ENCODE results near the gene PMF1. TPM values are rescaled to one million over a fixed set of nuclear protein-coding genes. Genes with fewer than 3 reads are reported as not detected.
"Not testable (repeated sequence)": the region's sequence is repeated elsewhere in the genome, so short reads cannot be mapped to it uniquely, and the experiment has no call there.

The PMF1 gene
- total RNA-seq, 1 experiment from 2014 or later, result 40.1 TPM

DNA sequence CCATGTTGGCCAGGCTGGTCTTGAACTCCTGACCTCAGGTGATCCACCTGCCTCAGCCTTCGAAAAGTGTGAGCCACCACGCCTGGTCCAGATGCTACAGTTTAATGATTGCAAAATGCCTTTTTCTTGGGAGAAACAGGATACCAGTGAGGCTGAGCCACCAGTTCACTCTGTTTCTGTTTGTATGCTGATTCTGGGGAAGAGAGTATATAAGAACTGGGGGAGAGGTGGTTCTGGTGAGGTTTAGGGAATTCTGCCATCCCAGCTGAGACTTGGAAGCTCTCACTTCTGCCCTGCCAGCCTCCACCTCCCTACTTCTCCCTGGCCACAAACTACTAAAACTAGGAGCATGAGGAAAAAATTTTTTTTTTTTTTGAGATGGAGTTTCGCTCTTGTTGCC, 8.1 kb upstream of the PMF1 start:
- H3K9me2 ChIP-seq (replicated peaks; ENCODE audit: insufficient read depth, low read length), result no peaks in the 10 kb centered on the region
- H3K4me1 ChIP-seq (ENCODE audit: low read length), result peaks cover 3% of the 10 kb centered on the region; the same call in 1 of the 2 replicates
- no peak overlapping the region for H3K4me2 ChIP-seq (ENCODE audit: low read depth, low read length, poor library complexity, severe bottlenecking)
- no peaks in the 10 kb centered on the region for H4K20me1 ChIP-seq (ENCODE audit: insufficient read depth, low read depth, low read length)
- H3K4me3 ChIP-seq (ENCODE audit: low read length), result no peak overlapping the region
- no peak overlapping the region for H2AFZ ChIP-seq (ENCODE audit: low read length)
- H3K9me3 ChIP-seq (ENCODE audit: low read length), result no peaks in the 10 kb centered on the region
- no peak overlapping the region for H3K27ac ChIP-seq (ENCODE audit: low read length)
- DNase-seq, result no peak
- peaks cover 59% of the 10 kb centered on the region for H3K79me2 ChIP-seq (ENCODE audit: low read length)
- H3K36me3 ChIP-seq (ENCODE audit: insufficient read depth, low read length), result peaks cover 38% of the 10 kb centered on the region; the same call in 1 of the 2 replicates
- H3K27me3 ChIP-seq (ENCODE audit: low read length), result no peaks in the 10 kb centered on the region
- no peak overlapping the region for H3K9ac ChIP-seq (ENCODE audit: low read length)

DNA sequence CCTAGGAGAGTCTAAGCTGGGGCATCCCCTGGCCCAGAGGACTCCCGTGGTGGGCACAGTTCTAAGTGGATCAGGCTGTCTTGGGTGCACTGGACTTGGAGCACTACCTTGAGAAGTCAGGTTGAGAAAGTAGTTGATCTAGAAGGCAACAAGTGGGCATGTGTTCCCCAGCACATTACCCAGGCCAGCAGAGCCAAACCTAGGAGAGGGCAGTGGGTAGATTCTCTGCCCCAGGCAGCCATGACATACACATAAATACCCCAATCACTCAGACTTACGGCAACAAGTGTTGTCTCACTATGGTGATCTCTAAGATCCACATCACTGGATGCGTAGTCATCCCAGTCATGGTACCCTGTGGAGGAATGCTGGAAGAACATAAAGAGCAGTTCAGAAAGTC, 1.6 kb upstream of the PMF1 start:
- Histone ChIP-seq H3K36me3 (ENCODE audit: insufficient read depth, low read length) (0 out of 2 replicates have a peak, but pooled peaks cover 10% of the 10 kb centered on the region), H3K27me3 (ENCODE audit: low read length) (no peaks in the 10 kb centered on the region), H3K79me2 (ENCODE audit: low read length) (peaks cover 24% of the 10 kb centered on the region), H3K4me1 (ENCODE audit: low read length) (peaks cover 19% of the 10 kb centered on the region), H2AFZ (ENCODE audit: low read length) (no peak overlapping the region), H4K20me1 (ENCODE audit: insufficient read depth, low read depth, low read length) (no peaks in the 10 kb centered on the region), H3K4me2 (ENCODE audit: low read depth, low read length, poor library complexity, severe bottlenecking) (no peak overlapping the region), H3K27ac (ENCODE audit: low read length) (no peak overlapping the region), H3K9ac (ENCODE audit: low read length) (no peak overlapping the region), H3K9me3 (ENCODE audit: low read length) (no peaks in the 10 kb centered on the region), H3K4me3 (ENCODE audit: low read length) (no peak overlapping the region), H3K9me2 (replicated peaks; ENCODE audit: insufficient read depth, low read length) (no peaks in the 10 kb centered on the region)
- DNase-seq, result no peak

DNA sequence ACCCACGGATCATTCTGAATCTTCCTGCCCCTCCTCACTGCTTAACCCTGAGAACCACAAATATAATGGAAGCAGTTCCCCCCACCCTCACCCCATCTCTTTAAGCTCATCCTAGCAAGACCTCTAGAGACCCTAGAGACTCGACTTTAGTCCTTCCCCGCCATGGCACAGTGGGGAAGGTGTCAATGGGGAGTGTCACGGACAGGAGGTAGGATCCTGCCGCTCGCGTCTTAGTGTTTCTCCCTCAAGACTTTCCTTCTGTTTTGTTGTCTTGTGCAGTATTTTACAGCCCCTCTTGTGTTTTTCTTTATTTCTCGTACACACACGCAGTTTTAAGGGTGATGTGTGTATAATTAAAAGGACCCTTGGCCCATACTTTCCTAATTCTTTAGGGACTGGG, 677 bp upstream of the PMF1 start:
- Histone ChIP-seq H3K27ac (ENCODE audit: low read length) (peak overlapping the region; percentile 53), H2AFZ (ENCODE audit: low read length) (0 out of 2 replicates have a peak overlapping the region, but pooled peaks have one; percentile 31), H3K79me2 (ENCODE audit: low read length) (peaks cover 19% of the 10 kb centered on the region), H3K9ac (ENCODE audit: low read length) (peak overlapping the region; percentile 87), H3K36me3 (ENCODE audit: insufficient read depth, low read length) (0 out of 2 replicates have a peak, but pooled peaks cover 5% of the 10 kb centered on the region), H3K9me2 (replicated peaks; ENCODE audit: insufficient read depth, low read length) (no peaks in the 10 kb centered on the region), H3K9me3 (ENCODE audit: low read length) (no peaks in the 10 kb centered on the region), H3K4me1 (ENCODE audit: low read length) (peaks cover 19% of the 10 kb centered on the region), H3K4me3 (ENCODE audit: low read length) (peak overlapping the region; percentile 92), H3K4me2 (ENCODE audit: low read depth, low read length, poor library complexity, severe bottlenecking) (peak overlapping the region; percentile 98), H3K27me3 (ENCODE audit: low read length) (no peaks in the 10 kb centered on the region), H4K20me1 (ENCODE audit: insufficient read depth, low read depth, low read length) (no peaks in the 10 kb centered on the region)
- DNase-seq, result no peak

DNA sequence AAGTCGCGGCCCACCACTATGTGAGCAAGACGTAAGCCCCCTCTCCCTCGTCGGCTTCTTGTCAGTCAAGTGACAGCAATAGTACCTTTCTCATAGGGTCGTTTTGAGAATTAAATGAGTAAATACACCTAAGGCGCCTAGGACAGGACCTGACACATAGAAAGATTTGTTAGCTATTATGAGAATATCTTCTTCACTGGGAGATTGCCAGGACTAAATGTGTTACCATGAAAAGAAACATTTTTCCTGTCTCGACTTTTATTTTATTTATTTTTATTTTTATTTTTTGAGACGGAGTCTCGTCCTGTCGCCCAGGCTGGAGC, 798 bp downstream of the PMF1 start:
- H3K9me3 ChIP-seq (ENCODE audit: low read length), result no peaks in the 10 kb centered on the region
- H3K4me3 ChIP-seq (ENCODE audit: low read length), result peak overlapping the region; percentile 92
- H3K27ac ChIP-seq (ENCODE audit: low read length), result peak overlapping the region; percentile 77
- 0 out of 2 replicates have a peak, but pooled peaks cover 5% of the 10 kb centered on the region for H3K36me3 ChIP-seq (ENCODE audit: insufficient read depth, low read length)
- peak overlapping the region; percentile 87 for H3K9ac ChIP-seq (ENCODE audit: low read length)
- H3K4me2 ChIP-seq (ENCODE audit: low read depth, low read length, poor library complexity, severe bottlenecking), result peak overlapping the region; percentile 98
- H3K79me2 ChIP-seq (ENCODE audit: low read length), result peaks cover 27% of the 10 kb centered on the region
- peak overlapping the region; percentile 64; the same call in 1 of the 2 replicates for H2AFZ ChIP-seq (ENCODE audit: low read length)
- no peaks in the 10 kb centered on the region for H3K9me2 ChIP-seq (replicated peaks; ENCODE audit: insufficient read depth, low read length)
- H3K4me1 ChIP-seq (ENCODE audit: low read length), result peaks cover 19% of the 10 kb centered on the region
- H3K27me3 ChIP-seq (ENCODE audit: low read length), result no peaks in the 10 kb centered on the region
- no peak for DNase-seq
- H4K20me1 ChIP-seq (ENCODE audit: insufficient read depth, low read depth, low read length), result no peaks in the 10 kb centered on the region

DNA sequence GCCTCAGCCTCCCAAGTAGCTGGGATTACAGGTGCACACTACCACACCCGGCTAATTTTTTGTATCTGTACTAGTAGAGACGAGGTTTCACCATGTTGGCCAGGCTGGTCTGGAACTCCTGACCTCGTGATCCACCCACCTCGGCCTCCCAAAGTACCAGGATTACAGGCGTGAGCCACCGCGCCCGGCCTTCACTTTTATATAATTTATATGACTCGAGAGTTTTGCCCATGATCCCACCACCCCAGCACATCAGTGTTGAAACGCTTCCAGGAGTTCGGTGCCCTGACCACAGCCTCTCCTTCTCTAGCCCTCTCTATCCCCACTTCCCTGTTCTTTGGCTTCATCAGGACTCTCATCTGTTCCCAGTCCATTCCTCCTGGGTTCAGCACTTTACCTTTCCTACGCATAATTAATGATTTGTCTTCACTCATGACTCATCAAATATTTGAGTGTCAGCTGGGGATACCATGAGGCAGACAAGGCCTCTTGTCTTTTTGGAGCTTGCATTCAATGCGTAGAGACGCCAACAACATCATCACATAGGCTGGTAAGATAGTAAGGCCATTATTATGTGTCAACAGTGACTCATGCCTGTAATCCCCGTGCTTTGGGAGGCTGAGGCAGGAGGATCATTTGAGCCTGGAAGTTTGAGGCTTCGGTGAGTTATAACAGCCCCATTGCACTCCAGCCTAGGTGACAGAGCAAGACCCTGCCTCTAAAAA, 1.4 kb downstream of the PMF1 start:
- Histone ChIP-seq H3K4me1 (ENCODE audit: low read length) (peaks cover 19% of the 10 kb centered on the region), H2AFZ (ENCODE audit: low read length) (no peak overlapping the region), H3K79me2 (ENCODE audit: low read length) (peaks cover 27% of the 10 kb centered on the region), H3K9me3 (ENCODE audit: low read length) (no peaks in the 10 kb centered on the region), H3K4me3 (ENCODE audit: low read length) (peak overlapping the region; percentile 92), H3K27ac (ENCODE audit: low read length) (peak overlapping the region; percentile 77; the same call in 1 of the 2 replicates), H3K4me2 (ENCODE audit: low read depth, low read length, poor library complexity, severe bottlenecking) (peak overlapping the region; percentile 98), H3K36me3 (ENCODE audit: insufficient read depth, low read length) (no peaks in the 10 kb centered on the region), H4K20me1 (ENCODE audit: insufficient read depth, low read depth, low read length) (no peaks in the 10 kb centered on the region), H3K9me2 (replicated peaks; ENCODE audit: insufficient read depth, low read length) (no peaks in the 10 kb centered on the region), H3K9ac (ENCODE audit: low read length) (peak overlapping the region; percentile 87), H3K27me3 (ENCODE audit: low read length) (no peaks in the 10 kb centered on the region)
- no peak for DNase-seq

DNA sequence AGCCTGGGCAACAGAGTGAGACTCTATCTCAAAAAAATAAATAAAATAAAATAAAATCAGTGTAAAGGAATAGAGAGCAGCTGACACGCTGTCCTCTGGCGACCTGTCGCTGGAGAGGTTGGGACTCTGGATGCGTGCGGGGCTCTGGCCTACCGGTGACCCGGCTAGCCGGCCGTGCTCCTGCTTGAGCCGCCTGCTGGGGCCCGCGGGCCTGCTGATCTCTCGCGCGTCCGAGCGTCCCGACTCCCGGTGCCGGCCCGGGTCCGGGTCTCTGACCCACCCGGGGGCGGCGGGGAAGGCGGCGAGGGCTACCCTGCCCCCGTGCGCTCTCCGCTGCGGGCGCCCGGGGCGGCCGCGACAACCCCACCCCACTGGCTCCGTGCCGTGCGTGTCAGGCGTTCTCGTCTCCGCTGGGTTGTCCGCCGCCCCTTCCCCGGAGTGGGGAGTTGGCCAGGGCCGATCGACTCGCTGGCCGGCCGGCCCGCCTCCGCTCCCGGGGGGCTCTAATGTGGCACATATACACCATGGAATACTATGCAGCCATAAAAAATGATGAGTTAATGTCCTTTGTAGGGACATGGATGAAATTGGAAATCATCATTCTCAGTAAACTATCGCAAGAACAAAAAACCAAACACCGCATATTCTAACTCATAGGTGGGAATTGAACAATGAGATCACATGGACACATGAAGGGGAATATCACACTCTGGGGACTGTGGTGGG, 3.7 kb downstream of the PMF1 start:
- H3K36me3 ChIP-seq (ENCODE audit: insufficient read depth, low read length); H2AFZ ChIP-seq (ENCODE audit: low read length); H3K9ac ChIP-seq (ENCODE audit: low read length); H3K9me2 ChIP-seq (replicated peaks; ENCODE audit: insufficient read depth, low read length); DNase-seq; H3K9me3 ChIP-seq (ENCODE audit: low read length); H3K27me3 ChIP-seq (ENCODE audit: low read length); H4K20me1 ChIP-seq (ENCODE audit: insufficient read depth, low read depth, low read length); H3K4me3 ChIP-seq (ENCODE audit: low read length); H3K27ac ChIP-seq (ENCODE audit: low read length); H3K4me2 ChIP-seq (ENCODE audit: low read depth, low read length, poor library complexity, severe bottlenecking): not testable (repeated sequence)
- peaks cover 19% of the 10 kb centered on the region for H3K4me1 ChIP-seq (ENCODE audit: low read length)
- peaks cover 27% of the 10 kb centered on the region for H3K79me2 ChIP-seq (ENCODE audit: low read length)

DNA sequence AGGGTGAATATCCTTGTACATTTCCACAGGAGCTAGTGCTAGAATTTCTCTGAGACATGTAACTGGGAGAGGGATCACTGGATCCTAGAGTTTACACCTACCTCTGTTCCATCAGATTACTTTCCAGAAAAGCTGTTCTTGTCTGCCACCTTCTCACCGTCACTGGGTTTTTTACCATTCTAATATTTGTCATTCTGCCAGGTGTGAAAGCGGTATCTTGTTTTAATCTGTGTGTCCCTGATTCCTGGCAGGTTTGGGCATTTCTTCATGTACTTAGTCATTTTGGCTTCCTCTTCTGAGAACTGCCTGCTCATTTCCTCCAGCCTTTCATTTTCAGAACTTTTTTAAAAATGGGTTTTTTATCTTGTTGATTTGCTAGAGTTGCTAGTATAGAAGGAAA, 5.1 kb downstream of the PMF1 start:
- Histone ChIP-seq H3K9me2 (replicated peaks; ENCODE audit: insufficient read depth, low read length) (no peaks in the 10 kb centered on the region), H3K27me3 (ENCODE audit: low read length) (no peaks in the 10 kb centered on the region), H3K9me3 (ENCODE audit: low read length) (no peaks in the 10 kb centered on the region), H3K79me2 (ENCODE audit: low read length) (peaks cover 27% of the 10 kb centered on the region), H3K27ac (ENCODE audit: low read length) (no peak overlapping the region), H3K36me3 (ENCODE audit: insufficient read depth, low read length) (no peaks in the 10 kb centered on the region), H2AFZ (ENCODE audit: low read length) (no peak overlapping the region), H3K4me3 (ENCODE audit: low read length) (no peak overlapping the region), H3K4me1 (ENCODE audit: low read length) (peaks cover 10% of the 10 kb centered on the region), H3K4me2 (ENCODE audit: low read depth, low read length, poor library complexity, severe bottlenecking) (no peak overlapping the region), H3K9ac (ENCODE audit: low read length) (no peak overlapping the region), H4K20me1 (ENCODE audit: insufficient read depth, low read depth, low read length) (no peaks in the 10 kb centered on the region)
- no peak for DNase-seq

DNA sequence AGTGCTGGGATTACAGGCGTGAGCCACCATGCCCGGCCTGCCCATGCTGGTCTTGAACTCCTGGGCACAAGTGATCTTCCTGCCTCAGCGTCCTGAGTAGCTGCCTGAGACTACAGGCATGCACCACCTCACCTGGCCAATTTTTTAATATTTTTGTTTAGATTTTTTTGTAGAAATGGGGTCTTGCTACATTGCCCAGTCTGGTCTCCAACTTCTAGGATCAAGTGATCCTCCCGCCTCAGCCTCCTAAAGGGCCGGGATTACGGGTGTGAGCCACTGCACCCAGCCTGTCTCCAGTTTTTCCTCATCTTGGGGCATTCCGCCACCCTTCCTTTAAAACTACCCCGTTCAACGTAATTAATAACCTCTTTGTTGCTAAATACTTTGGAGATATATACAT, 7.4 kb downstream of the PMF1 start:
- H4K20me1 ChIP-seq (ENCODE audit: insufficient read depth, low read depth, low read length), result no peaks in the 10 kb centered on the region
- H3K4me1 ChIP-seq (ENCODE audit: low read length), result no peaks in the 10 kb centered on the region
- no peak overlapping the region for H2AFZ ChIP-seq (ENCODE audit: low read length)
- H3K9ac ChIP-seq (ENCODE audit: low read length), result no peak overlapping the region
- H3K9me3 ChIP-seq (ENCODE audit: low read length), result no peaks in the 10 kb centered on the region
- no peak overlapping the region for H3K4me3 ChIP-seq (ENCODE audit: low read length)
- H3K36me3 ChIP-seq (ENCODE audit: insufficient read depth, low read length), result no peaks in the 10 kb centered on the region
- H3K79me2 ChIP-seq (ENCODE audit: low read length), result peaks cover 9% of the 10 kb centered on the region
- no peak overlapping the region for H3K4me2 ChIP-seq (ENCODE audit: low read depth, low read length, poor library complexity, severe bottlenecking)
- no peaks in the 10 kb centered on the region for H3K27me3 ChIP-seq (ENCODE audit: low read length)
- no peaks in the 10 kb centered on the region for H3K9me2 ChIP-seq (replicated peaks; ENCODE audit: insufficient read depth, low read length)
- no peak for DNase-seq
- H3K27ac ChIP-seq (ENCODE audit: low read length), result no peak overlapping the region

Data from Karpas-422 (cell line).